HG02852 (cell line): ENCODE results near the gene FARP1.

ENCODE experiments used
- ATAC-seq: cut with Tn5 transposase; IDR thresholded peaks from one replicate; pipeline ENCODE4 v1.9.1; 2021; ENCODE audit warnings: mild to moderate bottlenecking, moderate library complexity; ENCODE audit not compliant: unreplicated experiment

The FARP1 gene

GRCh38 chr13:98413796-98414195 is 270.9 kb downstream of the FARP1 start:
- ATAC-seq: no peak

GRCh38 chr13:98415326-98416070 is 272.6 kb downstream of the FARP1 start:
- ATAC-seq: no peak

- no peak for ATAC-seq
Measured at GRCh38 chr13:98416408-98416807, 273.5 kb downstream of the FARP1 start.

- ATAC-seq: no peak
Measured at GRCh38 chr13:98419786-98420553, 277.1 kb downstream of the FARP1 start.

- ATAC-seq: no peak
Measured at GRCh38 chr13:98420554-98421175, 277.8 kb downstream of the FARP1 start.

GRCh38 chr13:98422046-98422445 is 279.2 kb downstream of the FARP1 start:
- no peak for ATAC-seq

DNA sequence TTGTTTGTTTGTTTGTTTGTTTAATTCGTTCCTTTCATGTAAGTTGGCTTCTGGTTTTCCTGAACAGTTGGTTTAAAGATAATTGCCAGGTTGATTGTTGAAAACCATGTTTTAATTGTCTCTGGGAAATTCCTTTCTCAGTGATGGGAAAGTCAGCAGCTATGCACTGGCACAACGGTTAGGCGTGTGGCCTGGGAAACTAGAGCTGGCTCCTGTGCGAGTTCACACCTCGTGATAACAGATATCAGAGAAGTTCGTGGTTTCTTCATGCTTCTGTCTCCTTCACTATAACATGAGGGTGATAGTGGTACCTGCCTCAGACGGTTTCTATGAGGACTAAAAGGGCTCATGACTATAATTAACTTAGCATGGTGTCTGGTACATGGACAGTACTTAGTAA is 280.5 kb downstream of the FARP1 start:
- no peak for ATAC-seq

- ATAC-seq: no peak
Measured at GRCh38 chr13:98427331-98427995, 284.6 kb downstream of the FARP1 start.

- no peak for ATAC-seq
Measured at GRCh38 chr13:98428256-98428966, 285.5 kb downstream of the FARP1 start.

GRCh38 chr13:98429081-98429480 is 286.2 kb downstream of the FARP1 start:
- no peak for ATAC-seq

DNA sequence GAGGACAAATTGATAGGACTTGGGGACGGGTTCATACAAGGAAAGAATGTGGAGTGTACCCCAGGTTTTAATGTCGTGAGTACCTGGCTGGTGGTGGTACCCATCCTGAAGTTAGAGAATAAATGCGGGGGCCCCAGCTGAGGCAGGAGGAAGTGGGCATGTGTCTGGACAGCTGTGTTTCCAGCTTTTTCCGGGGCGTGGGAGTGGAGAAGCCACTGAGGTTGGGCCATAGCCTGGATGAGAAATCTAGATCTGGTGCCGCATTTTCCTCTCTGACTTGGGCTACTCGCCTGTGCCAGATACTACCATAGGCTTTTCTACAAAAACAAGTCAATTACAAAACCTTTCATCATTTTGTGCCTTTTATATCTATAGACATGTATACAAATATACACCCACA is 286.6 kb downstream of the FARP1 start:
- no peak for ATAC-seq

- ATAC-seq: no peak
Measured at GRCh38 chr13:98429977-98430736, 287.3 kb downstream of the FARP1 start.

DNA sequence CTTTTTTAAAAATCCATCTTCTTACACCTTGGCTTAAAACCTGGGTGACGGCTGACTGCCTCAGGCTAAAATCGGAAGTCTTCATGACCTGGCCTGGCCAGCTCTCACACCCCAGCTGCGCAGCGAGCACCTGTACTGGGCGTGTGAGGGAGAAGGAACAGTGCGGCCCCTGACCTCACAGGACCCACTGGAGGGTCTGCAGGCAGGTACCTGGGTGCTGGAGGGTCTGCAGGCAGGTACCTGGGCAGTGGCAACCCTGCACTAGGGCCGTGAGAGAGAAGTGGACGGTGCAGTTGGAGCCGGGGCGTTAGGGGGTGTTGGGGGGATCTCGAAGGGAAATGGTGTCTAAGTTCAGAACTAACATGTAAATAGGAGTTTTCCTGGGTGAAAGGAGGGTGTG is 289.7 kb downstream of the FARP1 start:
- ATAC-seq: no peak

DNA sequence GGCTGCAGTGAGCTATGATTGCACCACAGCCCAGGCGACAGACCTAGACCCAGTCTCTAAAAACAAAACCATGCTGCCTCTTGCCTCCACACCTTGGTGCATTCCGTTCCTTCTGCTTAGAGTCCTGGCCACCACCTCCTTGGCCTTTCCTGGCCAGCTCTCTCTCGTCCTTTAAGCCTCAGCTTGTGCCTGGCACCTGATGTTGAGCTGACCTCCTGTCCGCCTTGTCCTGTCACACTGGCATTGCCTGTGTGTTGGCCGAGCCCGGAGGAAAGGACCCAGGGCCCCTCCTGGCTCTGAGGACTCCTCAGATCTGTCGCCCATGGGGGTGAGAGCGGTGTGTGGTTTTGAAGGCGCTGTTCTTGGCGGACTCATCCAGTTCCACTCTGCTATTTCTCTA is 290.8 kb downstream of the FARP1 start:
- no peak for ATAC-seq

DNA sequence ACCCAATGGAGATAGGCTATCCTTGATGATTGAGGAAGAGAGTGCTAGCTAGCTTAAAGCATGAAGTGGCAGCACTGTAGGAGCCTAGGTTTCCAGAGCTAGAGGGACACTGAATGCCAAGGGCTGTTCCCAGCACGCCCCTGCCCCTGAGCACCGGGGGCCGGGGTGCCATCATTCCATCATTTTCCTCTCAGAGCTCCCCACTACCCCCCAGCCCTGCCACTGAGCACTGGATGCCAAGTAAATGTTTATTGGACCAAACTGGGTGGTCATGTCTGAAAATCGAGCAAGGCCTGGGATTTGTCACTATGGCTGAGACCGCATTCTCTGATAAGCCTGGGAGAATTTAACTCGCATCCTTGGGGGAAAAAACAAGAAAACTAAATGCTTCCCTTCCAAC is 291.2 kb downstream of the FARP1 start:
- ATAC-seq: no peak

DNA sequence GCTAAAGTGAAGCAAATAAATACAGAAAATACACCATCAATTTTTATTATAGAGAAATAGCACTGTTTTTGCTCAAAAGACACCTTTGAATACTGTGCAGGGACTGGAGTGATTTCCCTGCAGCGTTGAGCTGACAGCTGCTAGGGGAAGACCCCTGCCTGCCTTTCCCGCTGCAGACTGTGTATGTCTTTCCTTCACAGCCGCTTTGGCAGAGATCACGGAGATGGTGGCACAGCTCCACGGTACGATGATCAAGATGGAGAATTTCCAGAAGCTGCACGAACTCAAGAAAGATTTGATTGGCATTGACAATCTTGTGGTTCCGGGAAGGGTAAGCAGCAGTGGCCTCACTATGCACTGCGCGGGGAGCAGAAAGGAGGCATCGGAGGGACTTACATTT is 292.5 kb downstream of the FARP1 start:
- ATAC-seq: no peak

DNA sequence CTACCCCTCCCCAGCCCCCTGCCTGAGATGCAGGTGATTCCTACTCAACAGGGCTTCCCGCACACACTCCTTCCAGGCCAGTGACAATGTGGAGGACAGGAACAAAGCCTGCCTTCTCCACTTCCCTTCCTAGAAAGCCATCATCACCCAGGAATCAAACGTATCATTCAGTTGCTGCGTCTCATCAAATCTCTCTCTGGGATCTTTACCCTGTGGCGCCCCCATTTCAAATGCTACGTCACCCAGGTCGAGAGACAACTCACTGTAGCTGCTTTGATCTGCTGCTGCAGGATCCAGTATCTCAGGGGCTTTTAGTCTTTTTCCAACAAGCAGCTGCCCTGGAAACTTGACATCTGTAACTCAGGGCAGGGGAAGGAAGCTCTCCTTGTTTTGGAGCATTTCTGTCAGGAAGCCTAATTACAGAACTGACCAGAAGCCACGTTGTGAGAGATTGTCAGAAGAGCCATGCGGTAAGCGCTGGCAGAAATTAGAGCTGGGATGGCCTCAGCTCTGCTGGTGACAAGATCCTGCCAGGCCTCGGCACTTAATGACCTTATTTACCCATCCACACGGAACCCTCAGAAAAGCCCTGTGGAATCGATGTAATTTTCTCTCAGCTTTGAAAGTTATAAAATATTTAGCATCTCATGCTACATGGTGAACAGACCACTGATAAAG is 293.5 kb downstream of the FARP1 start:
- ATAC-seq: no peak

GRCh38 chr13:98438246-98439125 is 295.6 kb downstream of the FARP1 start:
- ATAC-seq: no peak
